HG03439 (cell line): ENCODE measurements around the gene CDH13.

Experiments used
- ATAC-seq: cut with Tn5 transposase; IDR thresholded peaks from one replicate; pipeline ENCODE4 v1.9.1; 2021; ENCODE audit warnings: mild to moderate bottlenecking, moderate library complexity; ENCODE audit not compliant: unreplicated experiment

CDH13 gene

GRCh38 chr16:82830944-82831343, 204.2 kb downstream of the CDH13 start:
- no peak for ATAC-seq

GRCh38 chr16:82832821-82833220, 206.1 kb downstream of the CDH13 start:
- ATAC-seq, result no peak

GRCh38 chr16:82833378-82833993, 206.7 kb downstream of the CDH13 start:
- ATAC-seq, result no peak

GRCh38 chr16:82834151-82834815, 207.5 kb downstream of the CDH13 start:
- no peak for ATAC-seq

GRCh38 chr16:82835487-82836155, 208.9 kb downstream of the CDH13 start:
- no peak for ATAC-seq

GRCh38 chr16:82841108-82841507, 214.3 kb downstream of the CDH13 start:
- no peak for ATAC-seq

GRCh38 chr16:82843606-82844271, 217.0 kb downstream of the CDH13 start:
- ATAC-seq, result no peak

GRCh38 chr16:82845116-82845515, 218.3 kb downstream of the CDH13 start:
- no peak for ATAC-seq

- ATAC-seq, result no peak
These were observed 220.0 kb downstream of the CDH13 start for GRCh38 chr16:82846806-82847205.

GRCh38 chr16:82848013-82848412, 221.2 kb downstream of the CDH13 start:
- ATAC-seq, result no peak

GRCh38 chr16:82852388-82853008, 225.7 kb downstream of the CDH13 start:
- no peak for ATAC-seq

GRCh38 chr16:82855471-82855870, 228.7 kb downstream of the CDH13 start:
- no peak for ATAC-seq

GRCh38 chr16:82857693-82858365, 231.1 kb downstream of the CDH13 start:
- no peak for ATAC-seq

- no peak for ATAC-seq
These were observed 232.9 kb downstream of the CDH13 start for GRCh38 chr16:82859662-82860061.

- ATAC-seq, result no peak
These were observed 233.3 kb downstream of the CDH13 start for GRCh38 chr16:82860071-82860470.

GRCh38 chr16:82862057-82862456, 235.3 kb downstream of the CDH13 start:
- ATAC-seq, result no peak

- ATAC-seq, result no peak
These were observed 237.7 kb downstream of the CDH13 start for GRCh38 chr16:82864332-82865040.

- ATAC-seq, result no peak
These were observed 238.6 kb downstream of the CDH13 start for GRCh38 chr16:82865412-82865811.

GRCh38 chr16:82867485-82867884, 240.7 kb downstream of the CDH13 start:
- ATAC-seq, result no peak

- ATAC-seq, result no peak
These were observed 247.5 kb downstream of the CDH13 start for GRCh38 chr16:82874271-82874670.
